H9 (cell line): Measurements from ENCODE around the gene ARMC10. TPM values are rescaled to one million over a fixed set of nuclear protein-coding genes. Genes with fewer than 3 reads are reported as not detected.

Experiments
- DNase-seq: peaks from one replicate; pipeline ENCODE4 v3.0.0-alpha.2; 2017
- H2AFZ ChIP-seq: one replicate; pipeline ENCODE4 v1.6.1; 2013; ENCODE audit warnings: mild to moderate bottlenecking, low read length, control low read depth, moderate library complexity
- H2AK5ac ChIP-seq: 2 replicates; pipeline ENCODE4 v1.6.1; 2013; ENCODE audit warnings: low read length, control low read depth, mixed read lengths; ENCODE audit not compliant: insufficient read length
- H2BK120ac ChIP-seq: one replicate; pipeline ENCODE4 v1.6.1; 2013; ENCODE audit warnings: low read depth, mild to moderate bottlenecking, low read length, control low read depth, inconsistent platforms; ENCODE audit not compliant: poor library complexity, severe bottlenecking
- H2BK12ac ChIP-seq: 2 replicates; pipeline ENCODE4 v1.6.1; 2013; ENCODE audit warnings: low read length, control low read depth, mixed read lengths, low read depth; ENCODE audit not compliant: insufficient read length
- H2BK15ac ChIP-seq: 2 replicates; pipeline ENCODE4 v1.6.1; 2013; ENCODE audit warnings: low read depth, low read length, control low read depth
- H2BK20ac ChIP-seq: one replicate; pipeline ENCODE4 v1.6.1; 2013; ENCODE audit warnings: low read depth, mild to moderate bottlenecking, low read length, control low read depth, inconsistent platforms; ENCODE audit not compliant: poor library complexity, severe bottlenecking
- H2BK5ac ChIP-seq: 2 replicates; pipeline ENCODE4 v1.6.1; 2013; ENCODE audit warnings: low read length, control low read depth, mixed read lengths; ENCODE audit not compliant: insufficient read length
- H3K14ac ChIP-seq: 2 replicates; pipeline ENCODE4 v1.6.1; 2013; ENCODE audit warnings: low read length, control low read depth; ENCODE audit not compliant: insufficient read depth
- H3K18ac ChIP-seq: 2 replicates; pipeline ENCODE4 v1.6.1; 2013; ENCODE audit warnings: low read depth, mild to moderate bottlenecking, mixed read lengths, low read length, control low read depth; ENCODE audit not compliant: insufficient read length
- H3K23ac ChIP-seq: 2 replicates; pipeline ENCODE4 v1.6.1; 2013; ENCODE audit warnings: low read length, control low read depth, mixed read lengths, low read depth; ENCODE audit not compliant: insufficient read length
- H3K23me2 ChIP-seq: 2 replicates; pipeline ENCODE4 v1.6.1; 2013; ENCODE audit warnings: low read depth, mild to moderate bottlenecking, mixed read lengths, low read length, control low read depth; ENCODE audit not compliant: insufficient read length, poor library complexity, severe bottlenecking
- H3K27ac ChIP-seq: 2 replicates; pipeline ENCODE4 v1.5.1; 2013; ENCODE audit warnings: low read length, control low read depth, mixed read lengths, low read depth; ENCODE audit not compliant: insufficient read length
- H3K27me3 ChIP-seq: 2 replicates; pipeline ENCODE4 v1.6.1; 2013; ENCODE audit warnings: low read length, control low read depth, inconsistent platforms; ENCODE audit not compliant: insufficient read depth
- H3K4ac ChIP-seq: 2 replicates; pipeline ENCODE4 v1.6.1; 2013; ENCODE audit warnings: low read depth, mild to moderate bottlenecking, control low read depth, inconsistent platforms, low read length, moderate library complexity
- H3K4me1 ChIP-seq: 2 replicates; pipeline ENCODE4 v1.6.1; 2013; ENCODE audit warnings: low read length, control low read depth, inconsistent platforms; ENCODE audit not compliant: insufficient read depth
- H3K4me2 ChIP-seq: 2 replicates; pipeline ENCODE4 v1.6.1; 2013; ENCODE audit warnings: low read length, control low read depth, mixed read lengths; ENCODE audit not compliant: insufficient read length, insufficient read depth
- H3K56ac ChIP-seq: 2 replicates; pipeline ENCODE4 v1.6.1; 2013; ENCODE audit warnings: low read depth, mild to moderate bottlenecking, mixed read lengths, low read length, control low read depth; ENCODE audit not compliant: insufficient read length
- H3K79me1 ChIP-seq: 2 replicates; pipeline ENCODE4 v1.6.1; 2013; ENCODE audit warnings: low read depth, mild to moderate bottlenecking, moderate library complexity, low read length, control low read depth, inconsistent platforms; ENCODE audit not compliant: insufficient read depth, poor library complexity, severe bottlenecking
- H3K79me2 ChIP-seq: 2 replicates; pipeline ENCODE4 v1.6.1; 2013; ENCODE audit warnings: low read length, control low read depth, inconsistent platforms; ENCODE audit not compliant: insufficient read depth
- H3K9ac ChIP-seq: 2 replicates; pipeline ENCODE4 v1.6.1; 2013; ENCODE audit warnings: low read length, control low read depth, mixed read lengths; ENCODE audit not compliant: insufficient read length; ENCODE audit errors: extremely low read depth
- H3K9me3 ChIP-seq: one replicate; pipeline ENCODE4 v1.6.1; 2013; ENCODE audit warnings: low read depth, low read length, inconsistent platforms; ENCODE audit not compliant: control insufficient read depth
- H3T11ph ChIP-seq: one replicate; pipeline ENCODE4 v1.6.1; 2013; ENCODE audit warnings: mild to moderate bottlenecking, low read length, control low read depth, inconsistent platforms
- H4K20me1 ChIP-seq: one replicate; pipeline ENCODE4 v1.6.1; 2013; ENCODE audit not compliant: control insufficient read depth, insufficient read length, insufficient read depth
- H4K5ac ChIP-seq: 2 replicates; pipeline ENCODE4 v1.6.1; 2013; ENCODE audit warnings: low read depth, mild to moderate bottlenecking, mixed read lengths, low read length, control low read depth; ENCODE audit not compliant: insufficient read length
- H4K8ac ChIP-seq: replicated peaks from 2 replicates; pipeline ENCODE4 v1.6.1; 2013; ENCODE audit warnings: low read length, control low read depth, mixed read lengths, low read depth; ENCODE audit not compliant: insufficient read length
- H4K91ac ChIP-seq: 2 replicates; pipeline ENCODE4 v1.6.1; 2013; ENCODE audit warnings: low read depth, mild to moderate bottlenecking, moderate library complexity, mixed read lengths, low read length, control low read depth; ENCODE audit not compliant: insufficient read length
- H3K27ac Mint-ChIP-seq, 3 experiments: 2 replicates in 2 of 3; 3 replicates in 1 of 3; pipeline ENCODE4 v1.8.0; 2020 to 2021; ENCODE audit warnings: mixed read lengths in 3 of 3, mild to moderate bottlenecking in 1 of 3, moderate library complexity in 1 of 3
- H3K27me3 Mint-ChIP-seq: 2 replicates; pipeline ENCODE4 v1.8.0; 2021; ENCODE audit warnings: low read depth, mild to moderate bottlenecking, moderate library complexity, mixed read lengths
- H3K36me3 Mint-ChIP-seq, 3 experiments: 2 replicates in 2 of 3; 3 replicates in 1 of 3; pipeline ENCODE4 v1.8.0; 2020 to 2021; ENCODE audit warnings: low read depth in 3 of 3, mixed read lengths in 3 of 3; ENCODE audit not compliant: insufficient read depth in 1 of 3
- H3K4me1 Mint-ChIP-seq, 2 experiments: 2 replicates each; pipeline ENCODE4 v1.8.0; 2020; ENCODE audit warnings: mixed read lengths in 2 of 2
- H3K4me3 Mint-ChIP-seq, 2 experiments: 2 replicates in 1 of 2; 3 replicates in 1 of 2; pipeline ENCODE4 v1.8.0; 2020 to 2021; ENCODE audit warnings: mild to moderate bottlenecking in 2 of 2, mixed read lengths in 2 of 2, moderate library complexity in 1 of 2
- H3K9me3 Mint-ChIP-seq, 2 experiments: 2 replicates in 1 of 2; 3 replicates in 1 of 2; pipeline ENCODE4 v1.8.0; 2020; ENCODE audit warnings: mild to moderate bottlenecking in 2 of 2, mixed read lengths in 2 of 2, moderate library complexity in 1 of 2
- CTCF ChIP-seq: fragments of 200-600 bp; sonication (generic); conservative IDR thresholded peaks from 3 replicates; pipeline ENCODE4 v1.8.0; 2021; ENCODE audit warnings: antibody characterized with exemption, mild to moderate bottlenecking
- total RNA-seq: library from RNA; stranded (reverse); gene quantifications from 2 replicates; pipeline ENCODE4 v1.2.1, GENCODE V29; 2021

Gene ARMC10
- total RNA-seq, 1 experiment from 2014 or later: 46.8 TPM

- H2BK5ac ChIP-seq: no peak overlapping the region
- H2BK12ac ChIP-seq: no peak overlapping the region
- H3K23ac ChIP-seq: no peak overlapping the region
- no peak overlapping the region for H3K56ac ChIP-seq
- no peak overlapping the region for H4K8ac ChIP-seq
- H3K9ac ChIP-seq: no peak overlapping the region
- H2AFZ ChIP-seq: no peak overlapping the region
- no peaks in the 10 kb centered on the region; the same call in 1 of the 2 replicates for H3K79me2 ChIP-seq
- Mint-ChIP-seq H3K36me3 (peaks cover 0 to 9% (median 6%) of the 10 kb centered on the region in 3 experiments; a peak in 6 of 7 replicates), H3K4me1 (no peaks in the 10 kb centered on the region), H3K27me3 (no peaks in the 10 kb centered on the region), H3K27ac (no peak overlapping the region), H3K9me3 (no peaks in the 10 kb centered on the region), H3K4me3 (no peak overlapping the region)
- H3K27me3 ChIP-seq: no peaks in the 10 kb centered on the region
- H3K14ac ChIP-seq: no peak overlapping the region
- H3T11ph ChIP-seq: no peak overlapping the region
- H2BK20ac ChIP-seq: no peak overlapping the region
- H3K4ac ChIP-seq: no peak overlapping the region
- no peaks in the 10 kb centered on the region for H3K79me1 ChIP-seq
- DNase-seq: no peak
- no peaks in the 10 kb centered on the region for H3K9me3 ChIP-seq
- no peak overlapping the region for H2BK15ac ChIP-seq
- no peak overlapping the region for H4K5ac ChIP-seq
- no peaks in the 10 kb centered on the region for H3K4me1 ChIP-seq
- no peaks in the 10 kb centered on the region for H4K20me1 ChIP-seq
- no peak overlapping the region for H2BK120ac ChIP-seq
- no peak overlapping the region for H4K91ac ChIP-seq
- no peak overlapping the region for H3K27ac ChIP-seq
- no peak overlapping the region for H3K4me2 ChIP-seq
- H3K23me2 ChIP-seq: no peaks in the 10 kb centered on the region
- TF ChIP-seq CTCF: no peak
- H3K18ac ChIP-seq: no peak overlapping the region
- no peak overlapping the region for H2AK5ac ChIP-seq
Measured at GRCh38 chr7:103121641-103122040, 46.7 kb downstream of the ARMC10 start.
